ENCODE measurements around the gene KIR2DL1. TPM values are rescaled to one million over a fixed set of nuclear protein-coding genes. Genes with fewer than 3 reads are reported as not detected.
A peak's percentile ranks its signal among the peaks of the same experiment; 100 is the strongest.
"Not testable (repeated sequence)": the region's sequence is repeated elsewhere in the genome, so short reads cannot be mapped to it uniquely, and the experiment has no call there.

Gene KIR2DL1
- total and polyA plus RNA-seq, 7 experiments from 2014 or later, result 1.0 to 1.2 TPM; not detected in 5

DNA sequence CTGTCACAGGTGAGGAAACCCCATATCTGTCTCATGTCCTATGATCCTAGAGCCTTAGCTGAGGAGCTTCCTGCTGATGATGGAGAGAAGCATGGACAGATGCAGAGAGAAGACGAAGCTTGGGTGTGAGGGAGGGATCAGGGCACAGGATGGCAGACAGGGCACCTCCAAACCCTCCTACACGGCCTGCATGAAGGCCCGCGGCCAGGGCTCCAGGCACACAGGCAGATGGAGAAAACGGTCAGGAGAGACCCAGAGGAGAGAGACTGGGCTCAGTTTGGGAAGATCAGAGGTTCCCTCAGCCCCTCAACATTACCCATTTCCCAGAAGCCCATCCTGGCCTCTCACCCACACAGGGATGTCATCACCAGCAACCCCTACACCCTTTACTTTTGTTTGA lies 25.5 kb upstream of the KIR2DL1 start:
- H3K4me3 ChIP-seq (ENCODE audit: low read length); H3K36me3 Mint-ChIP-seq; H3K27ac ChIP-seq (ENCODE audit: low read depth, low read length); H3K36me3 ChIP-seq (ENCODE audit: control insufficient read depth in 2 of 3, insufficient read depth in 3 of 3, low read length in 3 of 3); intact Hi-C loops (cut with micrococcal nuclease); H3K4me3 Mint-ChIP-seq; POLR2A ChIA-PET; H3K9me3 ChIP-seq (ENCODE audit: control insufficient read depth in 2 of 3, low read length in 3 of 3); ATAC-seq; H3K4me1 ChIP-seq (ENCODE audit: control insufficient read depth in 2 of 2, insufficient read depth in 2 of 2, low read length in 2 of 2); H3K4me1 Mint-ChIP-seq; H3K27me3 ChIP-seq (ENCODE audit: control insufficient read depth in 2 of 2, insufficient read depth in 2 of 2, low read length in 2 of 2); CTCF ChIA-PET; H3K27ac Mint-ChIP-seq; DNase-seq: not testable (repeated sequence)
- peaks cover 0 to 32% (median 17%) of the 10 kb centered on the region in 5 donors for H3K27me3 Mint-ChIP-seq
- peaks cover 0 to 21% (median 2%) of the 10 kb centered on the region in 11 donors for H3K9me3 Mint-ChIP-seq

- intact Hi-C loops (cut with micrococcal nuclease); DNase-seq; CTCF ChIA-PET; H3K27ac ChIP-seq (ENCODE audit: low read depth, low read length); H3K4me3 ChIP-seq (ENCODE audit: low read length); H3K4me1 ChIP-seq (ENCODE audit: control insufficient read depth in 2 of 2, insufficient read depth in 2 of 2, low read length in 2 of 2); H3K9me3 ChIP-seq (ENCODE audit: control insufficient read depth in 2 of 3, low read length in 3 of 3); H3K36me3 Mint-ChIP-seq; H3K4me1 Mint-ChIP-seq; H3K4me3 Mint-ChIP-seq; POLR2A ChIA-PET; H3K36me3 ChIP-seq (ENCODE audit: control insufficient read depth in 2 of 3, insufficient read depth in 3 of 3, low read length in 3 of 3); H3K27ac Mint-ChIP-seq; H3K27me3 ChIP-seq (ENCODE audit: control insufficient read depth in 2 of 2, insufficient read depth in 2 of 2, low read length in 2 of 2): not testable (repeated sequence)
- peak; percentile 54 for ATAC-seq
- Mint-ChIP-seq H3K27me3 (peaks cover 0 to 27% (median 0%) of the 10 kb centered on the region in 5 donors), H3K9me3 (peaks cover 0 to 29% (median 4%) of the 10 kb centered on the region in 11 donors)
These were observed 21.8 kb upstream of the KIR2DL1 start for GRCh38 chr19:54747614-54748322.

- intact Hi-C loops (cut with micrococcal nuclease), result loop anchor here in 1 of 2 donors (10.0 kb wide), 1 partner anchor 85 kb away; the partner anchor contains the start of gene KIR2DS4
- POLR2A ChIA-PET, result not testable (repeated sequence)
These were observed 19.3 kb upstream of the KIR2DL1 start for GRCh38 chr19:54750276-54750675.

DNA sequence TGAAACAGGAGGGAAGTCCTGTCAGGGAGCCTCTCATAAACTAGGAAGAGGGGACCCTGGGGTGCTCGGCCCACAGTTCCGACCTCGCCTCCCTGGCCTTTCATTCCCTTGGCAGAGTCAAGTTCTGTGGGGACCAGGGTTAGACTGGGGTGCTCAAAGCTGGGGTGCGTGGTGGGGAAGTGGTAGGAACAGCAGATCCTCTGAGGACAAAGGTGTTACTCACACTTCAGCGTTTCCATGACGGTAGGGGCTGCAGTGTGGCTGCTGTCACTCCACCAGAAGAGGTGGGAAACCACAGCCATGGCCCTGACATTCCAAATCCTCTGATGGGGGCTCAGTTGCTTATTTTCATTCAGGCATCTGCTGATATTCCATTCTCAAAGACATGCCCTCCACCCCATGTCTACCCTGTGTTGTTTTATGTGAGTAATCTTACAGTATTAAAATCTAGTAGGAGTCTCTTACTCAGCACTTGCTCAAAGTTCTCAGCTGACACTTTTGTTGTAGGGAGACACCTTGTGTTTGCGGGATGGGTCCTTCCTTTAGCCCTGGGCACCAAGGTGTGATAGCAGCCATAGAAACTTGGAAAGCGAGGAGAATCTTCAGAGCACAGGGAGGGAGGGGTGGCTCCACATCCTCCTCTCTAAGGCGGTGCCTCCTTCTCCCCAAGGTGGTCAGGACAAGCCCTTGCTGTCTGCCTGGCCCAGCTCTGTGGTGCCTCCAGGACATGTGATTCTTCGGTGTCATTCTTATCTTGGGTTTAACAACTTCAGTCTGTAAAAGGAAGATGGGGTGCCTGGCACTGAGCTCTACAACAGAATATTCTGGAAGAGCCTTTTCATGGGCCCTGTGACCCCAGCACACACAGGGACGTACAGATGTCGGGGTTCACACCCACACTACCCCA lies 13.1 kb upstream of the KIR2DL1 start:
- POLR2A ChIA-PET; H3K4me3 Mint-ChIP-seq; H3K36me3 Mint-ChIP-seq; H3K27ac Mint-ChIP-seq; H3K36me3 ChIP-seq (ENCODE audit: control insufficient read depth in 2 of 3, insufficient read depth in 3 of 3, low read length in 3 of 3); H3K27me3 Mint-ChIP-seq; ATAC-seq; DNase-seq; H3K4me1 ChIP-seq (ENCODE audit: control insufficient read depth in 2 of 2, insufficient read depth in 2 of 2, low read length in 2 of 2); H3K27me3 ChIP-seq (ENCODE audit: control insufficient read depth in 2 of 2, insufficient read depth in 2 of 2, low read length in 2 of 2); H3K9me3 ChIP-seq (ENCODE audit: control insufficient read depth in 2 of 3, low read length in 3 of 3); H3K4me3 ChIP-seq (ENCODE audit: low read length); H3K27ac ChIP-seq (ENCODE audit: low read depth, low read length); H3K4me1 Mint-ChIP-seq; CTCF ChIA-PET: not testable (repeated sequence)
- intact Hi-C loops (cut with micrococcal nuclease), result loop anchor here in 1 of 2 donors (10.0 kb wide), 1 partner anchor 78 kb away; the partner anchor contains the start of gene KIR2DS4
- H3K9me3 Mint-ChIP-seq, result peaks cover 0 to 12% (median 4%) of the 10 kb centered on the region in 11 donors

More at GRCh38 chr19:54750276-54750675, 19.3 kb upstream of the KIR2DL1 start:
- ATAC-seq; H3K27me3 ChIP-seq (ENCODE audit: control insufficient read depth in 2 of 2, insufficient read depth in 2 of 2, low read length in 2 of 2); H3K4me3 ChIP-seq (ENCODE audit: low read length); H3K4me1 Mint-ChIP-seq; H3K36me3 ChIP-seq (ENCODE audit: control insufficient read depth in 2 of 3, insufficient read depth in 3 of 3, low read length in 3 of 3); DNase-seq; CTCF ChIA-PET; H3K36me3 Mint-ChIP-seq; H3K27ac ChIP-seq (ENCODE audit: low read depth, low read length); H3K4me3 Mint-ChIP-seq; H3K9me3 ChIP-seq (ENCODE audit: control insufficient read depth in 2 of 3, low read length in 3 of 3); H3K4me1 ChIP-seq (ENCODE audit: control insufficient read depth in 2 of 2, insufficient read depth in 2 of 2, low read length in 2 of 2); H3K27ac Mint-ChIP-seq: not testable (repeated sequence)
- H3K9me3 Mint-ChIP-seq, result peaks cover 0 to 23% (median 2%) of the 10 kb centered on the region in 11 donors
- peaks cover 0 to 21% (median 6%) of the 10 kb centered on the region in 5 donors for H3K27me3 Mint-ChIP-seq

DNA sequence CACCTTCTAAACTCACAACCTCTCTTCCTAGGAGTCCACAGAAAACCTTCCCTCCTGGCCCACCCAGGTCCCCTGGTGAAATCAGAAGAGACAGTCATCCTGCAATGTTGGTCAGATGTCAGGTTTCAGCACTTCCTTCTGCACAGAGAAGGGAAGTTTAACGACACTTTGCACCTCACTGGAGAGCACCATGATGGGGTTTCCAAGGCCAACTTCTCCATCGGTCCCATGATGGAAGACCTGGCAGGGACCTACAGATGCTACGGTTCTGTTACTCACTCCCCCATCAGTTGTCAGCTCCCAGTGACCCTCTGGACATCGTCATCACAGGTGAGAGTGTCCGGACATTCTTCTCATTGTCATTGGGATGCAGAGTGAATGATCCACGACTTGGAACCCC lies 11.0 kb upstream of the KIR2DL1 start:
- CTCF ChIA-PET; DNase-seq; H3K4me1 Mint-ChIP-seq; H3K4me1 ChIP-seq (ENCODE audit: control insufficient read depth in 2 of 2, insufficient read depth in 2 of 2, low read length in 2 of 2); H3K4me3 ChIP-seq (ENCODE audit: low read length); H3K4me3 Mint-ChIP-seq; H3K27ac ChIP-seq (ENCODE audit: low read depth, low read length); H3K27me3 ChIP-seq (ENCODE audit: control insufficient read depth in 2 of 2, insufficient read depth in 2 of 2, low read length in 2 of 2); POLR2A ChIA-PET; H3K9me3 ChIP-seq (ENCODE audit: control insufficient read depth in 2 of 3, low read length in 3 of 3); H3K36me3 Mint-ChIP-seq; H3K36me3 ChIP-seq (ENCODE audit: control insufficient read depth in 2 of 3, insufficient read depth in 3 of 3, low read length in 3 of 3); ATAC-seq; H3K27ac Mint-ChIP-seq: not testable (repeated sequence)
- peaks cover 0 to 12% (median 4%) of the 10 kb centered on the region in 11 donors for H3K9me3 Mint-ChIP-seq
- H3K27me3 Mint-ChIP-seq, result peaks cover 0 to 14% (median 6%) of the 10 kb centered on the region in 5 donors
- intact Hi-C loops (cut with micrococcal nuclease), result loop anchor here in 1 of 2 donors (10.0 kb wide), 1 partner anchor 76 kb away; the partner anchor contains the start of gene KIR2DS4

DNA sequence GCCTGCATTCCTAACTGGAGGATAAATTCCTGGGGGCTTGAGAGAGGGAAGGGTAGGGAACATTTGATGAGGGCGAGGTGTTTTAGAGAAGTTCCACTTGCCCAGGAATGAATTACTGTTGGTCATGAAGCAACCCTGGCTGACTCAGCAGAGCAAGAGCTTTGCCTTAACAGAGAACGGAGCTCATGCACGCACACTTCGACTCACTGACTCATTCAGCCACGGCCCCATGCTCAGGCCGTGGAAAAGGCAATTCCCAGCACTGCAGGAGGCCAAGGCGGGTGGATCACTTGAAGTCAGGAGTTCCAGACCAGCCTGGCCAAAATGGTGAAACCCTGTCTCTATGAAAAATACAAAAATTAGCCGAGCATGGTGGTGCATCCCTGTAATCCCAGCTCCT lies 5.4 kb upstream of the KIR2DL1 start:
- H3K36me3 Mint-ChIP-seq; intact Hi-C loops (cut with micrococcal nuclease); H3K27ac Mint-ChIP-seq; H3K4me3 ChIP-seq (ENCODE audit: low read length); H3K4me3 Mint-ChIP-seq; H3K9me3 ChIP-seq (ENCODE audit: control insufficient read depth in 2 of 3, low read length in 3 of 3); H3K4me1 ChIP-seq (ENCODE audit: control insufficient read depth in 2 of 2, insufficient read depth in 2 of 2, low read length in 2 of 2); POLR2A ChIA-PET; H3K27me3 ChIP-seq (ENCODE audit: control insufficient read depth in 2 of 2, insufficient read depth in 2 of 2, low read length in 2 of 2); DNase-seq; H3K4me1 Mint-ChIP-seq; H3K27ac ChIP-seq (ENCODE audit: low read depth, low read length); H3K36me3 ChIP-seq (ENCODE audit: control insufficient read depth in 2 of 3, insufficient read depth in 3 of 3, low read length in 3 of 3); CTCF ChIA-PET: not testable (repeated sequence)
- ATAC-seq, result peak; percentile 62
- peaks cover 0 to 30% (median 9%) of the 10 kb centered on the region in 11 donors for H3K9me3 Mint-ChIP-seq
- H3K27me3 Mint-ChIP-seq, result peaks cover 0 to 22% (median 3%) of the 10 kb centered on the region in 5 donors
